Hepatocyte (in vitro differentiated cells): ENCODE measurements around the gene FBLN1. TPM values are rescaled to one million over a fixed set of nuclear protein-coding genes. Genes with fewer than 3 reads are reported as not detected.

Experiments used
- DNase-seq: peaks from one replicate; pipeline ENCODE4 v3.0.0-alpha.2; 2016; ENCODE audit warnings: low spot score
- H2AFZ ChIP-seq: fragments of 200-600 bp; sonication (generic); 2 replicates; pipeline ENCODE4 v1.6.0; 2016; ENCODE audit warnings: antibody characterized with exemption, mild to moderate bottlenecking
- H3K27ac ChIP-seq: fragments of 200-600 bp; sonication (generic); 2 replicates; pipeline ENCODE4 v1.5.1; 2016; ENCODE audit warnings: mild to moderate bottlenecking
- H3K27me3 ChIP-seq: fragments of 200-600 bp; sonication (generic); 2 replicates; pipeline ENCODE4 v1.6.1; 2016
- H3K36me3 ChIP-seq: fragments of 200-600 bp; sonication (generic); replicated peaks from 2 replicates; pipeline ENCODE4 v1.5.1; 2016; ENCODE audit warnings: low read depth; ENCODE audit not compliant: insufficient read depth
- H3K4me1 ChIP-seq: fragments of 200-600 bp; sonication (generic); 2 replicates; pipeline ENCODE4 v1.5.1; 2016; ENCODE audit warnings: mild to moderate bottlenecking, moderate library complexity; ENCODE audit not compliant: insufficient read depth
- H3K4me2 ChIP-seq: fragments of 200-600 bp; sonication (generic); 2 replicates; pipeline ENCODE4 v1.6.0; 2016
- H3K4me3 ChIP-seq: fragments of 200-600 bp; sonication (generic); 2 replicates; pipeline ENCODE4 v1.5.1; 2016; ENCODE audit warnings: mild to moderate bottlenecking
- H3K79me2 ChIP-seq: fragments of 200-600 bp; sonication (generic); 2 replicates; pipeline ENCODE4 v1.6.0; 2017; ENCODE audit warnings: mild to moderate bottlenecking
- H3K9me2 ChIP-seq: fragments of 200-600 bp; sonication (generic); replicated peaks from 2 replicates; pipeline ENCODE4 v1.6.0; 2017; ENCODE audit warnings: mild to moderate bottlenecking; ENCODE audit not compliant: insufficient read depth
- H3K9me3 ChIP-seq: fragments of 200-600 bp; sonication (generic); 2 replicates; pipeline ENCODE4 v1.5.1; 2016; ENCODE audit warnings: low read depth, mild to moderate bottlenecking
- H4K20me1 ChIP-seq: fragments of 200-600 bp; sonication (generic); 2 replicates; pipeline ENCODE4 v1.6.0; 2016; ENCODE audit warnings: mild to moderate bottlenecking; ENCODE audit not compliant: insufficient read depth, poor library complexity, severe bottlenecking
- CTCF ChIP-seq: fragments of 200-600 bp; sonication (generic); IDR thresholded peaks from 2 replicates; pipeline ENCODE4 v1.5.1; 2016; ENCODE audit warnings: antibody characterized with exemption, mild to moderate bottlenecking; ENCODE audit not compliant: poor library complexity
- EZH2 ChIP-seq: fragments of 200-600 bp; sonication (generic); IDR thresholded peaks from 2 replicates; pipeline ENCODE4 v1.6.1; 2016; ENCODE audit warnings: antibody characterized with exemption, mild to moderate bottlenecking, borderline replicate concordance
- EZH2phosphoT487 ChIP-seq: fragments of 200-600 bp; sonication (generic); IDR thresholded peaks from one replicate; pipeline ENCODE4 v1.6.1; 2018; ENCODE audit warnings: antibody characterized with exemption, mild to moderate bottlenecking, low read depth, moderate library complexity; ENCODE audit not compliant: unreplicated experiment, severe bottlenecking
- WGBS: methylation state at CpG from one replicate; pipeline ENCODE4 v1.1.6; 2016; ENCODE audit warnings: low lambda C conversion rate; ENCODE audit errors: missing lambda C conversion rate; 5-methylcytosine and 5-hydroxymethylcytosine counted together
- polyA plus RNA-seq: library from polyadenylated mRNA; unstranded; fragments of >200 nt; fragmentation: Nextera tagmentation; extraction: Ambion mirVana; gene quantifications from 2 replicates; pipeline ENCODE4 v1.2.1, GENCODE V29; 2016
- total RNA-seq: library from RNA; depleted of rRNA; stranded (reverse); fragments of >200 nt; gene quantifications from 2 replicates; pipeline ENCODE4 v1.2.3, GENCODE V29; 2014

Gene FBLN1
- total and polyA plus RNA-seq, 2 experiments from 2014 or later: 201 to 669 TPM

DNA sequence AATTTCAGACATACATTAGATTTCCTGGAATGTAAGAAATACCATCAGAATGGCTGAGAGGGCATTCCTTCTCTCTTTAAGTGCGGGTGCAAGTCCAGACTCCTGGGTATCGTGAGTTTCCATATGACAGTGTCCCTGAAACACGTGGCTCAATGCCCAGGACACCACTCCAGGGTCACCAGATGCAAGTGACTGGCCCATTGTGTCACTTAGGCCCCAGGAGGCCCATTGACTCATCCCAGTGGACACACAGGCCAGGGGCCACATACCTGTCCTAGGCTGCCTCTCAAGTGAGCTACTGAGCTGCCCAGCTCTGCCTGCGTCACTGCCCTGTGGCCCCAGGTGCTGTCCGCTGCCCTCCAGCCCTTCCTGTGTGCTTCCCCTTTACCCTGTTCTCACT is 18.5 kb downstream of the FBLN1 start:
- no peaks in the 10 kb centered on the region for H3K9me3 ChIP-seq
- no peak overlapping the region for H3K4me2 ChIP-seq
- H3K9me2 ChIP-seq: no peaks in the 10 kb centered on the region
- H3K27me3 ChIP-seq: no peaks in the 10 kb centered on the region
- 86% methylated on average over 5 of the region's 5 CpGs for WGBS
- H3K4me1 ChIP-seq: no peaks in the 10 kb centered on the region
- no peak for DNase-seq
- TF ChIP-seq EZH2: no peak
- no peak for TF ChIP-seq EZH2phosphoT487
- no peak for TF ChIP-seq CTCF
- H2AFZ ChIP-seq: no peak overlapping the region
- H3K36me3 ChIP-seq: no peaks in the 10 kb centered on the region
- peaks cover 22% of the 10 kb centered on the region for H3K79me2 ChIP-seq
- H3K4me3 ChIP-seq: no peak overlapping the region
- no peak overlapping the region for H3K27ac ChIP-seq
- peaks cover 5% of the 10 kb centered on the region for H4K20me1 ChIP-seq

- H3K4me3 ChIP-seq: no peak overlapping the region
- no peaks in the 10 kb centered on the region for H3K27me3 ChIP-seq
- no peak overlapping the region for H3K4me2 ChIP-seq
- no peak overlapping the region for H2AFZ ChIP-seq
- H3K9me3 ChIP-seq: no peaks in the 10 kb centered on the region
- no peak for TF ChIP-seq CTCF
- no peak for TF ChIP-seq EZH2
- no peak for TF ChIP-seq EZH2phosphoT487
- H3K27ac ChIP-seq: peak overlapping the region; percentile 33
- no peak for DNase-seq
- H3K36me3 ChIP-seq: no peaks in the 10 kb centered on the region
- 70% methylated on average over 5 of the region's 5 CpGs for WGBS
- H3K79me2 ChIP-seq: peaks cover 11% of the 10 kb centered on the region
- no peaks in the 10 kb centered on the region for H3K9me2 ChIP-seq
- H3K4me1 ChIP-seq: no peaks in the 10 kb centered on the region
- peaks cover 4% of the 10 kb centered on the region for H4K20me1 ChIP-seq
Observed at GRCh38 chr22:45522462-45522861, 19.8 kb downstream of the FBLN1 start.

DNA sequence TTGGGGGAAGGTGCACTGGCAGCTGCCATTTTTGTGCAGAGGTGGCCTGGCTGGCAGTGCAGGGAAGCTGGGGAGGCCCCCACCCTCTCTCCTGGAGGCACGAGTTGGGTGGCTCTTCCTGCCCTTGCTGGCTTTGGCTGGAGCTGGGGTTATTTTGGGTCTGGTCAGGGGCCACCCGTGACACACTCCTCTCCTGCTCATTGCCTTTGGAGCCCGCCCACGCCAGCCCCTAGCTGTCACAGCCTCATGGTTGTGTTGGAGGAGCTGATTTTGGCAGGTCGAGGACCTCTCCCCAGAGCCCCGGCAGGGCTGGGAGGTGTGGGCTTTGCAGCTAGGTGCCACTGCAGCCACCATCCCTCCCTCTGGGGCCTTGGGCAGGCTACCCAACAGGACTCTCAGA is 21.5 kb downstream of the FBLN1 start:
- Histone ChIP-seq H2AFZ (no peak overlapping the region), H4K20me1 (no peaks in the 10 kb centered on the region), H3K4me3 (no peak overlapping the region), H3K27me3 (no peaks in the 10 kb centered on the region), H3K9me3 (no peaks in the 10 kb centered on the region), H3K4me2 (no peak overlapping the region), H3K79me2 (no peaks in the 10 kb centered on the region), H3K4me1 (no peaks in the 10 kb centered on the region), H3K27ac (no peak overlapping the region), H3K36me3 (no peaks in the 10 kb centered on the region), H3K9me2 (no peaks in the 10 kb centered on the region)
- 82% methylated on average over 5 of the region's 6 CpGs for WGBS
- TF ChIP-seq EZH2: no peak
- TF ChIP-seq EZH2phosphoT487: no peak
- TF ChIP-seq CTCF: no peak
- no peak for DNase-seq

GRCh38 chr22:45524966-45525365 is 22.3 kb downstream of the FBLN1 start:
- no peaks in the 10 kb centered on the region for H4K20me1 ChIP-seq
- no peaks in the 10 kb centered on the region for H3K27me3 ChIP-seq
- H3K27ac ChIP-seq: no peak overlapping the region
- H3K36me3 ChIP-seq: no peaks in the 10 kb centered on the region
- no peak overlapping the region for H3K4me3 ChIP-seq
- H3K79me2 ChIP-seq: no peaks in the 10 kb centered on the region
- H3K4me2 ChIP-seq: no peak overlapping the region
- 95% methylated on average over 5 of the region's 5 CpGs for WGBS
- DNase-seq: no peak
- TF ChIP-seq EZH2 (no peak), CTCF (no peak), EZH2phosphoT487 (no peak)
- no peak overlapping the region for H2AFZ ChIP-seq
- H3K4me1 ChIP-seq: no peaks in the 10 kb centered on the region
- H3K9me2 ChIP-seq: no peaks in the 10 kb centered on the region
- H3K9me3 ChIP-seq: no peaks in the 10 kb centered on the region
